ENCODE data around the gene DCANP1.

Gene DCANP1

DNA sequence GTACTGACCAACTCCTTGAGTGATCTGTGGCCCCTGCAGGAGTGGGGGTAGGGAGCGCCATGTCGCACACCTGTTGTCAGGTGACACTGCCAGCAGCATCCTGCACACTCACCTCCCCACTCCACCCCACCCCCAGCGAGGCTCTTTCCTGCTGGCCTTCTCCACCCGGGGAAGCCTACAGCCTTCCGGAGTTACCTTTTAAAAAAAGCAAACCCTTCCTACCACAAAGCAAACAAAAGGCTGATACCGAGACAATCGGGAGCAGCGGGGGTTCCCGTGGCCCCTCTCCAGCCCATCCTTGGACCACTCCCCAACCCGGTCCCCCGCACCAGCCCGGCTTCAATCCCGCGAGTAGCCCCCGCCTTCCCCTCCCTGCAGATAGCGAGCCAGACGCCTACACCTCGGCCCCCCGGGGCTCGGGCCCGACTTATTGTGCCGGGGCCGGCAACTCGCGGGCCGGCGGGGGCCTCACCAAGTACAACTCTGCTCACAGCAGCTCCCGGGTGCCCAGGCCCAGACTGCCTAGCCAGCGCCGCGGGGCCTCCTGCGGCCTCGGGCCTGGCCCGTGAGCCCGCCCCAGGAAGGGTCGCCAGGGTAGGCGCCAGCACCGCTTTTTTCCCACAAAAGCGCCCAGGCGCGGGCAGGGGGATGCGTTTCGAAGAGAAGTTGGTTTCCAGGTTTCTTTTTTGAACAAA lies 48.8 kb downstream of the DCANP1 start:
- no peak for TF ChIP-seq TAF1 (IDR thresholded peaks at IDR 0.05; ENCODE audit: borderline replicate concordance, insufficient read depth, low read length)
- no peak for TF ChIP-seq POLR2AphosphoS5 (IDR thresholded peaks at IDR 0.05; ENCODE audit: low read depth, low read length)
- TF ChIP-seq FOXP2 (optimal IDR thresholded peaks at IDR 0.05; ENCODE audit: borderline replicate concordance, extremely low read depth, extremely low read length, insufficient read depth), result no peak
- TF ChIP-seq SIN3A (IDR thresholded peaks at IDR 0.05; ENCODE audit: borderline replicate concordance, insufficient read depth, low read length), result 0 out of 2 replicates have a peak, but pooled peaks have one; percentile 19

GRCh38 chr5:135397084-135397483 lies 50.1 kb downstream of the DCANP1 start:
- no peak for TF ChIP-seq SIN3A (IDR thresholded peaks at IDR 0.05; ENCODE audit: borderline replicate concordance, insufficient read depth, low read length)
- no peak for TF ChIP-seq POLR2AphosphoS5 (IDR thresholded peaks at IDR 0.05; ENCODE audit: low read depth, low read length)
- TF ChIP-seq TAF1 (IDR thresholded peaks at IDR 0.05; ENCODE audit: borderline replicate concordance, insufficient read depth, low read length), result no peak
- TF ChIP-seq FOXP2 (optimal IDR thresholded peaks at IDR 0.05; ENCODE audit: borderline replicate concordance, extremely low read depth, extremely low read length, insufficient read depth), result no peak
- TF ChIP-seq, protein P1, sequence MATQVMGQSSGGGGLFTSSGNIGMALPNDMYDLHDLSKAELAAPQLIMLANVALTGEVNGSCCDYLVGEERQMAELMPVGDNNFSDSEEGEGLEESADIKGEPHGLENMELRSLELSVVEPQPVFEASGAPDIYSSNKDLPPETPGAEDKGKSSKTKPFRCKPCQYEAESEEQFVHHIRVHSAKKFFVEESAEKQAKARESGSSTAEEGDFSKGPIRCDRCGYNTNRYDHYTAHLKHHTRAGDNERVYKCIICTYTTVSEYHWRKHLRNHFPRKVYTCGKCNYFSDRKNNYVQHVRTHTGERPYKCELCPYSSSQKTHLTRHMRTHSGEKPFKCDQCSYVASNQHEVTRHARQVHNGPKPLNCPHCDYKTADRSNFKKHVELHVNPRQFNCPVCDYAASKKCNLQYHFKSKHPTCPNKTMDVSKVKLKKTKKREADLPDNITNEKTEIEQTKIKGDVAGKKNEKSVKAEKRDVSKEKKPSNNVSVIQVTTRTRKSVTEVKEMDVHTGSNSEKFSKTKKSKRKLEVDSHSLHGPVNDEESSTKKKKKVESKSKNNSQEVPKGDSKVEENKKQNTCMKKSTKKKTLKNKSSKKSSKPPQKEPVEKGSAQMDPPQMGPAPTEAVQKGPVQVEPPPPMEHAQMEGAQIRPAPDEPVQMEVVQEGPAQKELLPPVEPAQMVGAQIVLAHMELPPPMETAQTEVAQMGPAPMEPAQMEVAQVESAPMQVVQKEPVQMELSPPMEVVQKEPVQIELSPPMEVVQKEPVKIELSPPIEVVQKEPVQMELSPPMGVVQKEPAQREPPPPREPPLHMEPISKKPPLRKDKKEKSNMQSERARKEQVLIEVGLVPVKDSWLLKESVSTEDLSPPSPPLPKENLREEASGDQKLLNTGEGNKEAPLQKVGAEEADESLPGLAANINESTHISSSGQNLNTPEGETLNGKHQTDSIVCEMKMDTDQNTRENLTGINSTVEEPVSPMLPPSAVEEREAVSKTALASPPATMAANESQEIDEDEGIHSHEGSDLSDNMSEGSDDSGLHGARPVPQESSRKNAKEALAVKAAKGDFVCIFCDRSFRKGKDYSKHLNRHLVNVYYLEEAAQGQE (IDR thresholded peaks at IDR 0.05; ENCODE audit: insufficient read depth in 1 of 2, low read depth in 2 of 2, low read length in 2 of 2), result no peak

GRCh38 chr5:135396459-135397055 lies 50.6 kb downstream of the DCANP1 start:
- TF ChIP-seq, protein P1 (IDR thresholded peaks at IDR 0.05; ENCODE audit: insufficient read depth in 1 of 2, low read depth in 2 of 2, low read length in 2 of 2), result no peak
- TF ChIP-seq POLR2AphosphoS5 (IDR thresholded peaks at IDR 0.05; ENCODE audit: low read depth, low read length) (no peak), SIN3A (IDR thresholded peaks at IDR 0.05; ENCODE audit: borderline replicate concordance, insufficient read depth, low read length) (no peak), FOXP2 (optimal IDR thresholded peaks at IDR 0.05; ENCODE audit: borderline replicate concordance, extremely low read depth, extremely low read length, insufficient read depth) (no peak), TAF1 (IDR thresholded peaks at IDR 0.05; ENCODE audit: borderline replicate concordance, insufficient read depth, low read length) (no peak)

GRCh38 chr5:135395866-135396265 lies 51.3 kb downstream of the DCANP1 start:
- TF ChIP-seq, protein P1 (IDR thresholded peaks at IDR 0.05; ENCODE audit: insufficient read depth in 1 of 2, low read depth in 2 of 2, low read length in 2 of 2), result no peak
- no peak for TF ChIP-seq TAF1 (IDR thresholded peaks at IDR 0.05; ENCODE audit: borderline replicate concordance, insufficient read depth, low read length)

GRCh38 chr5:135395451-135395850 lies 51.7 kb downstream of the DCANP1 start:
- TF ChIP-seq, protein P1 (IDR thresholded peaks at IDR 0.05; ENCODE audit: insufficient read depth in 1 of 2, low read depth in 2 of 2, low read length in 2 of 2), result no peak
- TF ChIP-seq TAF1 (IDR thresholded peaks at IDR 0.05; ENCODE audit: borderline replicate concordance, insufficient read depth, low read length) (no peak), SIN3A (IDR thresholded peaks at IDR 0.05; ENCODE audit: borderline replicate concordance, insufficient read depth, low read length) (no peak), FOXP2 (optimal IDR thresholded peaks at IDR 0.05; ENCODE audit: borderline replicate concordance, extremely low read depth, extremely low read length, insufficient read depth) (no peak), POLR2AphosphoS5 (IDR thresholded peaks at IDR 0.05; ENCODE audit: low read depth, low read length) (no peak)

Measured in PFSK-1 (cell line).